Measurements from ENCODE around the gene SNTG2. TPM values are rescaled to one million over a fixed set of nuclear protein-coding genes. Genes with fewer than 3 reads are reported as not detected.
A peak's percentile ranks its signal among the peaks of the same experiment; 100 is the strongest.

The SNTG2 gene
- total RNA-seq, 4 donors from 2014 or later, result 3.3 to 7.4 (median 4.5) TPM

GRCh38 chr2:959457-959856, 8.8 kb downstream of the SNTG2 start:
- DNase-seq (ENCODE audit: extremely low spot score), result peak; percentile 53
- intact Hi-C loops (cut with DNase I), result loop anchor here (10.0 kb wide), 1 partner anchor 585 kb away; no protein-coding TSS in a partner anchor
- H3K27ac ChIP-seq (replicated peaks in 1 of 4), result no peak overlapping the region
- H3K36me3 ChIP-seq, result no peaks in the 10 kb centered on the region
- no peaks in the 10 kb centered on the region for H3K9me3 ChIP-seq
- 93% methylated on average over 10 of the region's 10 CpGs for WGBS
- peaks cover 0 to 19% (median 0%) of the 10 kb centered on the region in 4 donors for H3K27me3 ChIP-seq
- H3K4me1 ChIP-seq, result no peaks in the 10 kb centered on the region
- H3K4me3 ChIP-seq, result no peak overlapping the region
- TF ChIP-seq, protein P1, sequence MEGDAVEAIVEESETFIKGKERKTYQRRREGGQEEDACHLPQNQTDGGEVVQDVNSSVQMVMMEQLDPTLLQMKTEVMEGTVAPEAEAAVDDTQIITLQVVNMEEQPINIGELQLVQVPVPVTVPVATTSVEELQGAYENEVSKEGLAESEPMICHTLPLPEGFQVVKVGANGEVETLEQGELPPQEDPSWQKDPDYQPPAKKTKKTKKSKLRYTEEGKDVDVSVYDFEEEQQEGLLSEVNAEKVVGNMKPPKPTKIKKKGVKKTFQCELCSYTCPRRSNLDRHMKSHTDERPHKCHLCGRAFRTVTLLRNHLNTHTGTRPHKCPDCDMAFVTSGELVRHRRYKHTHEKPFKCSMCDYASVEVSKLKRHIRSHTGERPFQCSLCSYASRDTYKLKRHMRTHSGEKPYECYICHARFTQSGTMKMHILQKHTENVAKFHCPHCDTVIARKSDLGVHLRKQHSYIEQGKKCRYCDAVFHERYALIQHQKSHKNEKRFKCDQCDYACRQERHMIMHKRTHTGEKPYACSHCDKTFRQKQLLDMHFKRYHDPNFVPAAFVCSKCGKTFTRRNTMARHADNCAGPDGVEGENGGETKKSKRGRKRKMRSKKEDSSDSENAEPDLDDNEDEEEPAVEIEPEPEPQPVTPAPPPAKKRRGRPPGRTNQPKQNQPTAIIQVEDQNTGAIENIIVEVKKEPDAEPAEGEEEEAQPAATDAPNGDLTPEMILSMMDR (IDR thresholded peaks at IDR 0.05), result no peak
- TF ChIP-seq POLR2AphosphoS5 (IDR thresholded peaks at IDR 0.05) (no peak), POLR2A (IDR thresholded peaks at IDR 0.05; ENCODE audit: low read depth) (no peak), EP300 (IDR thresholded peaks at IDR 0.05) (no peak)

DNA sequence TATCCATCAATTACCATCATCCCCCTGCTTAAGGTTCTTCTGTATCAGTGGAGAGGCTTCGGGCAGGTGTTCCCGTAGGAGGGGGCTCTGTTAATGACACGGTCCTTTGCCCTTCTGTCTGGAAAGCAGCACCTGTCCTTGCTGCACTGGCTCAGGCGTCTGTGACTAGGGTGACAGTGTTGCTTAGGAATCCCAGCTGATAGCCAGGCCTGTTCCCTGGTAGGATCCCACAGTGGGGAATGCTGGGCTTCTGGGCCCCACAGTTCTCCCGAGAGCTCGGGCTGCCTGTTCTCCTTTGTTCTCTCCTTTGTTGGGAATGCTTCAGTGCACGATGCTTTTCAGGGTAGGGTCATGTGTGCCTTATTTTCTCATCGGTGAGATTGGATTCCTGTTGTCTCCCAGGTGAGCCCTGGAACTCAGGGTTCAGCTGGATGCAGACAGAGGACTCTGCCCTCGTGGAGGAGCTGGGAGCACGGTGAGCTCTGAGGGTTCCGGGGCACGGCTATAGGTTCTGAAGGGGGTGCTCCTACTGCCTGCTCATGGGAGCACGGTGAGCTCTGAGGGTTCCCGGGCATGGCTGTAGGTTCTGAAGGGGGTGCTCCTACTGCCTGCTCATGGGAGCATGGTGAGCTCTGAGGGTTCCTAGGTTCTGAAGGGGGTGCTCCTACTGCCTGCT, 9.6 kb downstream of the SNTG2 start:
- intact Hi-C loops (cut with DNase I), result no loop called here
- DNase-seq (ENCODE audit: extremely low spot score), result peak; percentile 64
- Histone ChIP-seq H3K27ac (replicated peaks in 1 of 4) (no peak overlapping the region), H3K27me3 (peaks cover 0 to 19% (median 0%) of the 10 kb centered on the region in 4 donors), H3K4me1 (no peaks in the 10 kb centered on the region), H3K9me3 (no peaks in the 10 kb centered on the region), H3K36me3 (no peaks in the 10 kb centered on the region), H3K4me3 (no peak overlapping the region)
- 92% methylated on average over 10 of the region's 14 CpGs for WGBS
- TF ChIP-seq POLR2A (IDR thresholded peaks at IDR 0.05; ENCODE audit: low read depth) (no peak), POLR2AphosphoS5 (IDR thresholded peaks at IDR 0.05) (no peak), EP300 (IDR thresholded peaks at IDR 0.05) (no peak)
- TF ChIP-seq, protein P1 (IDR thresholded peaks at IDR 0.05), result no peak

DNA sequence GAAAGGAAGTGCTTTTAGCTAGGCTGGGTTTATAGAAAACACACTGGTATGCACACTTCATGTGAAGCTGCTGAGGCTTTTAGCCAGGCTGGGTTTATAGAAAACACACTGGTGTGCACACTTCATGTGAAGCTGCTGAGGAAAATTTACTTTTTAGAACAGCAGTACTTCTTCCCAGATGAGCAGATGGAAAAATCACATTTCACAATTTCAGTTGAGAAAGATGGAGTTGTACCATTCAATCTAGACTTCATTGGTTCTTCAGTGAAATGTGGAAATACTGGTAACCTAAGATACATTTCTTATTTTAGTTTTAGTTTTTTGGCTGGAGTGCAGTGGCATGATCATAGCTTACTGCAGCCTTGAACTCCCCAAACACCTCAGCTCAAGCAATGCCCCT, 11.1 kb downstream of the SNTG2 start:
- Histone ChIP-seq H3K36me3 (no peaks in the 10 kb centered on the region), H3K4me1 (no peaks in the 10 kb centered on the region), H3K9me3 (no peaks in the 10 kb centered on the region), H3K27me3 (peaks cover 0 to 15% (median 0%) of the 10 kb centered on the region in 4 donors), H3K4me3 (no peak overlapping the region), H3K27ac (replicated peaks in 1 of 4) (no peak overlapping the region)
- TF ChIP-seq, protein P1 (IDR thresholded peaks at IDR 0.05), result no peak
- no peak for TF ChIP-seq POLR2A (IDR thresholded peaks at IDR 0.05; ENCODE audit: low read depth)
- TF ChIP-seq POLR2AphosphoS5 (IDR thresholded peaks at IDR 0.05), result no peak
- no peak for TF ChIP-seq EP300 (IDR thresholded peaks at IDR 0.05)
- intact Hi-C loops (cut with DNase I), result no loop called here
- DNase-seq (ENCODE audit: extremely low spot score), result peak; percentile 78

DNA sequence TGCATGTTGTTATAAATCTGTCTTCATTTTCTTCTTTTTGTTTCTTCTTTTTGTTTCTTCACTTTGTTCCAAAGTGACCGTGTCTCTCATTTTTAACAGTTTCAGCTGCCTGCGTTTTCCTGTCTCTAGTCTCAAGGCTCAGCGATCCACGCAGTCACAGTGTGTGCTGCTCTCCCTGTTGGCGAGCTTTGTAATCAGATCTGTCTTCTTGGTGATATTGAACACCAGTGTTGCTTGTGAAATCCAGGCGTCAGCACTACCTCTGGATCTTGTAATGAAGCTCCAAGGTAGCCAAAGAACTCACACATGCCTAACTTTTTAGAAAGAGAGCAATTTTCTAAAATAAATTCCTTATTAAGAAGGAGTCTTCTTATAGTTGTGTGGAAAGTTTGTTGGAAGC, 13.2 kb downstream of the SNTG2 start:
- Histone ChIP-seq H3K36me3 (no peaks in the 10 kb centered on the region), H3K27me3 (peaks cover 0 to 11% (median 0%) of the 10 kb centered on the region in 4 donors), H3K9me3 (peaks cover 0 to 5% (median 3%) of the 10 kb centered on the region in 4 donors), H3K27ac (replicated peaks in 1 of 4) (no peak overlapping the region), H3K4me3 (no peak overlapping the region), H3K4me1 (no peaks in the 10 kb centered on the region)
- no peak for DNase-seq (ENCODE audit: extremely low spot score)
- TF ChIP-seq POLR2AphosphoS5 (IDR thresholded peaks at IDR 0.05) (no peak), POLR2A (IDR thresholded peaks at IDR 0.05; ENCODE audit: low read depth) (no peak), EP300 (IDR thresholded peaks at IDR 0.05) (no peak)
- TF ChIP-seq, protein P1 (IDR thresholded peaks at IDR 0.05), result no peak
- 78% methylated on average over 6 of the region's 6 CpGs for WGBS
- intact Hi-C loops (cut with DNase I), result no loop called here

Measured in esophagus muscularis mucosa (tissue), 4 donors.